GM19324 (cell line): Measurements from ENCODE around the gene CCDC127.

Experiments used
- ATAC-seq: cut with Tn5 transposase; IDR thresholded peaks from one replicate; pipeline ENCODE4 v1.9.1; 2021; ENCODE audit warnings: mild to moderate bottlenecking, moderate library complexity; ENCODE audit not compliant: unreplicated experiment, low FRiP score

CCDC127 gene

DNA sequence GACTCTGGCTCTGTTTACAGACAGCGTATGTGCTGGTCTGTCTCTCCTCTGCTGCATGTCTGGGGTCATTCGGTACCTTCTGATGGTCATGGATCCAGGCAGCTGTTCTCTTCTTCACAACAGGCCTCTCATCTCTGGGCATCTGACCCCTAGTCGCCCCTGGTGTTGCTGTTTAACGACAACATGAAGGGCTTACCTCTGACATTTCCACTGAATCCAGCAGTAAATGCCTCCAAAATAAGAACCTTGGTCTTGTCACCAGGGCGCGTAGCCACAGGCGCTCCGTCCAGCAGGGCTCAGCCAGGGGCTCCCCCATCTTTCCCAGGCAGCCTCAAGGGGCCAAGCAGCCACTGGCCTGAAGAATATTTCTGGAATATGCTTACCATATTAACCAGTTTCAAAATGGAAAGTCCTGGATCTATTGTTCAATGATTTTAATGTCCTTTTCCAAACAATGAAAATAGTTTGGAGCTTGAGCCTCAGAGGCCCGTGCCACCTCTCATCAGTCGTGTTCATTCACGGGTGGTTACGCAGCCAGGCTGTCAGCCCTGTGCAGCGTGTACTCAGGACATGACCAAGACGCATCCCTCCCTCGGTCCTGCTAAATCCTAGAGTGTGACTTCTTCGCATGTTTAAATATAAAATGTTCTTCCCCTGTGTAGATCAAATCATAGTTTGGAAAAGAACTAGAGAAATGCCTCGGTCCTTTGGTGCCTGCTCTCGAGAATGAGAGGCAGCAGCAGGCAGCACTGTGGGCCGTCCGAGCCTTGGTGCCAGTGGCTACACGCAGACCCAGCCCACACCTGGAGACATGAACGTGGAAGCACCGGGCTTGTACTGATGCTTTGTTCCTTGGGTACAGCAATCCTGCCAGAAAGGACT, 56.8 kb downstream of the CCDC127 start:
- no peak for ATAC-seq

DNA sequence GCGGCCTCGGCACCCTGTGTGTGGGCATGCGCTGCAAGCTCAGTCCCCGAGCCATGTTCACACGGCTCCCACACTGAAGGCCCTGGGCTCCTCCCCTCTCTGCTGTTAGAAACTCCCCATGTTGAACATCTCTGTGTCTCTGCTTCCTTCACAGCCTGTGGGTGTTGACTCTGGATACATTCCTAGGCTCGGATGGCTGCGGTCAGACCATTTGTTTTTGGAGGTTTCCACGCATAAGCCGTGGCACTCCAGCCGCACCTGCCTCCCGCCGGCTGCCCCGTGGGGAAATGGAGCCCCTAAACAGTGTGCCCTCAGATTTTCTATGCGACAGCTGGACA, 57.8 kb downstream of the CCDC127 start:
- no peak for ATAC-seq

DNA sequence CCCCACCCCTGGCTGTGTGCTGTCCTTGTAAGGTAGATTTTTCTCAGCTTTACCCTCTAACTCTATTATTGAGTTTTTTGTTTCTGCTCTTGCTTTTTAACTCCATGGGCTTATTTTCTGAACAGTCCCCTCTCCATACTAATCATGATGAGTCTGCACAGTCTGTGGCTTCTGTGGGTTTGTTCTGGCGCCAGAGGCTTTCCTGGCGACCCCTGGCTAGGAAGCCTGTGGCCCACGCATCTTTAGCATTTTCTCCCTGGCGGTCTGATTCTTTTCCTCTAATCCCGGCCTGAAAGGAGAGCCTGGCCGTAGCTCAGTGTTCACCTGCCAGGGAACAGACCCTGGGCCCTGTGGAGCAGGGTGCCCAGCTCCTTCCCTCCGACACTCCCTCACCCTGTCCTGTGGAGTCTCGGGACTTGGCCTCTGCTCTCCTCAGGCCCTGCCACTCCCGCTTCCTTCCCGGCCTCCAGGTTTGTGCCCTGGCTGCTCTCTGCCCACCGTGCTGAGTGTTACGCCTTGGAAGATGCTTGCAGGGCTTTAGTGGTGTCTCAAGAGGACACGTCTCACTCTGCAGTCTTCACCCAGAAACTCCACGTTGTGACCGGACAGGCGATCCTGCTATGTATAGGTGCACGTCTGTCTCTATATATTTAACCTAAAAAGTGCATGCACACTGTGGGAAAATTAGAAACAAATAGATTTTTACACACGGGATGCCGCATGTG, 58.3 kb downstream of the CCDC127 start:
- ATAC-seq, result no peak

DNA sequence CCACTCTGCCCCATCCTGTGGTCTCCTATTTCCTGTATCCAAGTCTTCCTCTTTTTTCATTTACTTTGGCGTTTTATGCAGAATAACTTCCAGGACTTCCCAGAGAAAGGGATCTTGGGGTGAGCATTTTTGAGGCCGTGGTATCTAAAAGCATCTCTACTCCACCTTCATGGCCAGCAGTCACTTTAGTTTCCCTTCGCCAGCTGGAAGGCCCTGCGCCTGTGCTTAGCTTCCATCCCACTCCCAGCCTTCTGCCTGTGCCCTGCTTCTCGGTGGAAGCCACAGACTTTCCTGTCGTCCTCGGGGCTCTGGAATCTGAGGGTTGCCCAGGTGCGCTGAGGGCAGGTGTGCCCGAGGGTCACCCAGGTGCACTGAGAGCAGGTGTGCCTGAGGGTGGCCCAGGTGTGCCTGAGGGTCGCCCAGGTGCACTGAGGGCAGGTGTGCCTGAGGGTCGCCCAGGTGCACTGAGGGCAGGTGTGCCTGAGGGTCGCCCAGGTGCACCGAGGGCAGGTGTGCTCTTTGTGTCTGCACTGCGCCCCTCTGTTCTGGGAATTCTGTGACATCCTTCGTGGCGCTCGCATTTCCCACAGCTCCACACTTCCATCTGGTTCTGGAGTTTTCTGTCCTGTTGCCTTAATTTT, 59.0 kb downstream of the CCDC127 start:
- no peak for ATAC-seq

DNA sequence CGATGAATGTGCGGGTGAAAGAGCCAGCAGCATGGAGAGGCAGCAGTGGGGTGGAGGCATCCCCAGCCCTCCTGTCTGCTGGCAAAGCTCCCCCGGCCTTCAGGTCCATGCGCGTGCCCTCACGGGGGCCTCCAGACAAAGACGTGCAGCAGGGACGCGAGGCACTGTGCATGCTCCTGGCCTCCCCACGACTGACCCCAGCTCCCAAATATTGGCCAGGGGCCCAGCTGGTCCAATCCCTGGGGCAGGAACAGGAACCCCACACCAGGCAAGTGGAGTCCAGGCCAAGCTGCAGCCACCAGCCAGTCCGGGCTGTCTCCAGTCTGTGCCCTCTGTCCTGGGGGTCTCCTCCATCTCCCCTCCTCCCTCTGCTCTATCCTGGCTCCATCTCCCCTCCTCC, 60.2 kb downstream of the CCDC127 start:
- ATAC-seq, result no peak

DNA sequence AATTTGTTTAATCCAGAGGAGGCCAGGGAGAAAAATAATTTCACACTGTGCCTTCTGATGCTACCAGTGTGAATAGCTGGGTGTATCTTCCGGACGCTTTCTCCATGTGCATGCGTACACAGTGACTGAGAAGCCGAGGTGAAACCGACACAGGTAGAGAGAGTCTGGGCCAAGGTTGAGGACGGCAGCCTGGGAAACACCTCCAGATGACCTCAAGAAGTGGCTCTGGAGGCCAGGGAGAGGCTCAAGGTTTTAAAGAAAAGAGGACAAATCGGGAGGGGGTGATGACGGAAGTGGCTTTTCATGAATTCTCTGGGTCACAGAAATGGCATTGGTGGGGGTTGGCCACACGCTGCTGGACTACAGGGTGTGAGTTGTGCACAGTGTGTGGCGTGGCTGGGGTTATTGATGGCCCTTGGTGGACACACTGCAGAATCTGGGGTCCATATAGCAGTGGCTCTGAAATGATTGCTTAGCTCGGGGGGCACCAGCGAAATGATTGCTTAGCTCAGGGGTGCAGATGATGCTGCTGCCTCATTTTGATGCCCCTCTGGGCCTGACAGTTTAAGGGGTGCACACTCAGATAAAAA, 60.7 kb downstream of the CCDC127 start:
- no peak for ATAC-seq

DNA sequence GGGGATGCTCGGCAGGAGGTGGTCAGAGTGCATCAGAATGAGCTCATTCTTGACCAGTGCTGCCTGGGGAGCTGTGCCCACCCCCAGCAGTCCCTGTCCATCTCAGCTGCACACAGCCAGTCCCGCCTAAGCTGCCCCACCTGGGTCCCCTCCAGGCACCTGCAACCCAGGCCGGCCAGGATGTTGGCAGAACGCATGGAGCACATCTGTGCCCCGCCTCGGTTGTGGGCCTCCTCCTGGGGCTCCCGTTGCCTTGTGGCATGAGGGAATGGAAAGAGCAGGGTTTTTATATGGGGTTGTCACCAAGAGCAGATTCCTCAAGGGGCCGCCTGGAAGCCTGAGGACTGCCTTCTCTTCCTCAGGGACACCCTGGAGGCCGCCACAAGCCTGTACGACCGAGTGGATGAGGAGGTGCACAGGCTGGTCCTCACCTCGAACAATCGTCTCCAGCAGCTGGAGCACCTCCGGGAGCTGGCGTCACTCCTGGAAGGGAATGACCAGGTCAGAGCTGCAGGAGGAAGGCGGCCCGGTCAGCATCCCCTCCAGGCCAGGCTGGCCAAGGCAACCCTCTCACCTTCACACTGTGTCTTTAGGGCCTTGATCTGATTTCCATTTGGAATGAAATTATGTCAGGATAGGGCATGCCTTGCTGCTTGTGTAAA, 61.4 kb downstream of the CCDC127 start:
- ATAC-seq, result no peak

DNA sequence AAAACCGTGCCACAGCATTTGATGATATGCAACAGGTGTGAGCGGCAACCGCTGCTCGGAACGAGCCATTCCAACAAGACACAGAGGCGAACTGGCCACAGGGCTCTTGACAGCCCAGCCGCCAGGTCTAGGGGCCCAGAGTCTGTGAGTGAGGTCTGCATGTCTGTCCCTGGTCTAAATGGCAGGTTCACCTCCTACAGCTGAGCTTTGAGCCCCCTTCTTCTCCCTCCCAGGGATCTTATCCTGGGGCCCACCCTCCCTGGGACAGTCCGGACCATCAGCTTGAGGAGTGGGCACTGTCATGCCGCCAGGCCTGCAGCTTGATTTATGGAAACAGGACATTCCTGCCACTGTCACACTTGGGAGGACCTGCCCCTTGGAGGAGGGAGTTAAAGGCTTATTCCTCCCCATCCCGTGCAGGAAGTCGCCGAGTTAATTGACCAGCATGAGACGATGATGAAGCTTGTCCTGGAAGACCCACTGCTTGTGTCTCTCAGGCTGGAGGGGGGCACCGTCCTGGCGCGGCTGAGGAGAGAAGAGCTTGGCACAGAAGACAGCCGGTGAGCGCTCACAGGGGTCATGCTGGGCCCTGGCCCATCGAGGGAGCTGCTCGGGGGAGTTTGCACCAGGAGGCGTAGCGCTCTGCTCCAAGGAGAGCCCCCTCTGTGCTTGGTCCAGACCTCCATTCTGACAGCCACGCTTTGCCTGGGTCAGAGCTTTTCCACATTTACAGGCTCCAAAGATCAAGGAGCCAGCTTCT, 62.1 kb downstream of the CCDC127 start:
- ATAC-seq, result no peak

DNA sequence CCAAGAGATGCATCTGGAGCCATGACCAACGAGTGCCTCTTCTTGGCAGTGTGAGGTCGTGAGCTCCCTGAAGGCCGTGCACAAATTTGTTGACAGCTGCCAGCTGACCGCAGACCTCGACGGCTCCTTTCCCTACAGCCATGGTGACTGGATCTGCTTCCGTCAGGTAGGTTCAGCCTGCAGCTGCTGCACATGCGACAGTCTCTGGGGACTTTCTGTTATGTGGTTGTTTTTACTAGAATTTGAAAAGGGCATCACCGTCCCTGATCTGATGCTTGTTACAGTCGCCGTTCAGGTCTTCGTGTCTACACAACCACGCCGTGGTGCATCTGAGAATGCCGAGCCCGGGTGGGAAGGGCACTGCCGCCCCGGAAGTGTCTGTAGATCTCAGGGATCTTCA, 63.1 kb downstream of the CCDC127 start:
- ATAC-seq, result no peak

DNA sequence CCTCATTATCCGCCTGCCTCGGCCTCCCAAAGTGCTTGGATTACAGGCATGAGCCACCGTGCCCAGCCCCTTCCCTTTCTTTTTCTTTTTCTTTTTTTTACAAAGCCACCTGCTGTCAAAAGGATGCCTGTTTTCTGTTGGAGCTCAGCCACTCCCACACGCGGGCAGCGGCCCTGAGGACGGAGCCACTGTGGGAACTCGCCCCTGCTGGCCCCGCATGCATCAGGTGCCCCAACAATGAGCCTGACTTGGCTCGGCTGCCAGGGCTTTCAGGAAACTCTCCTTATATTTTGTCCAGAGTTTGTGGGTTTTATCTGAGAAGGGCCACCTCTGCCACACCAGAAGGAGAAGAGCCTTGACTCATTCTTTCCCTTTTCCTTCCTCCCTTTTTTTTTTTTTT, 63.7 kb downstream of the CCDC127 start:
- no peak for ATAC-seq

DNA sequence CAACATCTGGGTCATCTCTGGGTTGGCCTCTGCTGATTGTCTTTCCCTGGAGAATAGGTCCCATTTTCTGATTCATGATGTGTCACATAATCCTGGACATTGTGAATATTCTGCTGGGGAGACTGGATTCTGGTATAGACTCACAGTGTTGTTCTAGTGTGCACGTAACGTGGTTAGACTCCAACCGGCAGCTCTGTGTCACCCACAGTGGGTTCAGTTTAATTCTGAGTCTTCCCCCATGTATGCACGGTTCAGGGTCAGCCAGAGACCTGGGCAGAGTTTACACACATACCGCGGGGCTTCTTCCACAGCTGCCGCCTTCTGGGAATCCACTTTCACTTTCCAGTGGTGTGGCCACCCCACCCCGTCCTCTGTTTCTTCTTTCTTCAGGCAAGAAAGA, 64.7 kb downstream of the CCDC127 start:
- no peak for ATAC-seq

DNA sequence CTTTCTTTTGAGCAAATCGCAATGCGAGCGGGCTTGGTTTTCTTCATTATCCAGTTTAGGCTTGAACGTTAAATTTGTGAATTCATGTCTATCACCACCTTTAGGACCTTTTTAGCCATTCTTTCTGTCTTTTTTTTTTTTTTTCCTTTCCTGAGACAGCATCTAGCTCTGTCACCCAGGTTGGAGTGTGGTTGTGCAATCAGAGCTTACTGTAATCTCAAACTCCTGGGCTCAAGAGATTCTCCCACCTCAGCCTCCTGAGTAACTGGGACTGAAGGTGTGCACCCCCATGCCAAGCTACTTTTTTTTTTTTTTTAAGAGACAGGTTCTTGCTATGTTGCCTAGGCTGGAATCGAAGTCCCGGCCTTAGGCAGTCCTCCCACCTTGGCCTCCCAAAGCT, 65.9 kb downstream of the CCDC127 start:
- no peak for ATAC-seq

DNA sequence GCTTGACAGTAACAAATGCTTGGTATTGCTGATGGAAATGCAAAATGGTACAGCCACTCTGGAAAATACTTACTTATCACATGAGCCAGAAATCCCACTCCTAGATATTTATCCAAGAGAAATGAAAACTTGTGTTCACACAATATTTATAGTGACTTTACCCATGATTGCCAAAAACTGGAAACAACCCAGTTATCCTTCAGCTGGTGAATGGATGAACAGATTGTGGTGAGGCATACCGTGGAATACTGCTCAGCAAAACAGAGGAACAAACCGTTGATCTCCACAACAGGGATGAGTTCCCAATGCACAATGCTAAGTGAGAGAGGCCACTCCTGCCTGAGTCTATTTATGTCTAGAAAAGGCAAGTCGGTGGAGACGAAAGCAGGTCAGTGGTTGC, 67.2 kb downstream of the CCDC127 start:
- no peak for ATAC-seq

DNA sequence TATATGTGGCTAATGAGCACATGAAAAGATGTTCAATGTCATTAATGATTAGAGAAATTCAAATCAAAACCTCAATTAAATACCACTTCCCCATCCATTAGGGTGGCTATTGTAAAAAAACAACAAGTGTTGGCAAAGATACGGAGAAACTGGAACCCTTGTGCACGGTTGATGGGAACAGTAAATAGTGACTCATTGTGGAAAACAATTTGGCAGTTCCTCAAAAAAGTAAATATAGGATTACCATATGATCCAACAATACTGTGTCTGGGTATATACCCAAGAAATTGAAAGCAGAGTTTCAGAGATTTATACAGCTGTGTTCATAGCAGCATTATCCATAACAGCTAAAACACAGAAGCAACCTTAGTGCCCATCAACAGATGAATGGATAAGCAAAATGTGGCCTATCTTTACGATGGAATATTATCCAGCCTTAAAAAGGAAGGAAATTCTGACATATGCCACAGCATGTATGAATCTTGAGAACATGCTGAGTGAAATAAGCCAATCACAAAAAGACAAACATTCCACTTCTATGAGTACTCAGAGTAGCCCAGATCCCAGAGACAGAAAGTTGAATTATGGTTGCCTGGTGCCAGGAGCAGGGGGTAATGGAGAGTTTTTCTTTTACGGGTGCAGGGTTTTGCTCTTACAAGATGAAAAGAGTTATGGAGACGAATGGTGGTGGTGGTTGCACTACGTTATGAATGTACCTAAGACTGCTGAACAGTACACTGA, 68.0 kb downstream of the CCDC127 start:
- ATAC-seq, result no peak

DNA sequence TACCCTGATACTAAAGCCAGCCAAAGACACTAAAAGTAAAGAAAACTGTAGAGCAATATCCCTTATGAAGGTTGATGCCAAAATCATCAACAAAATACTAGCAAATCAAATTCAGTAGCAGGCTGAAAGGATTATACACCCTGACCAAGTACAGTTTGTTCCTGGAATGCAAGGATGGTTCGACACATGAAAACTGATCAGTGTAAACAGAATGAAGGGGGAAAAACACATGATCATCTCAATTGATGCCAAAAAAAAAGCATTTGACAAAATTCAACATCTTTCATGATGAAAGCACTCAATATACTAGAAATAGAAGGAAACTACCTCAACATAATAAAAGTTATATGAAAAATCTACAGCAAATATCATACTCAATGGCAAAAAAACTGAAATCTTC, 70.2 kb downstream of the CCDC127 start:
- no peak for ATAC-seq
